HG03060 (cell line): ENCODE measurements around the gene TOP3B.

Source experiments
- ATAC-seq: cut with Tn5 transposase; IDR thresholded peaks from one replicate; pipeline ENCODE4 v1.9.1; 2021; ENCODE audit warnings: low read depth, moderate number of reproducible peaks; ENCODE audit not compliant: unreplicated experiment

The TOP3B gene, protein sequence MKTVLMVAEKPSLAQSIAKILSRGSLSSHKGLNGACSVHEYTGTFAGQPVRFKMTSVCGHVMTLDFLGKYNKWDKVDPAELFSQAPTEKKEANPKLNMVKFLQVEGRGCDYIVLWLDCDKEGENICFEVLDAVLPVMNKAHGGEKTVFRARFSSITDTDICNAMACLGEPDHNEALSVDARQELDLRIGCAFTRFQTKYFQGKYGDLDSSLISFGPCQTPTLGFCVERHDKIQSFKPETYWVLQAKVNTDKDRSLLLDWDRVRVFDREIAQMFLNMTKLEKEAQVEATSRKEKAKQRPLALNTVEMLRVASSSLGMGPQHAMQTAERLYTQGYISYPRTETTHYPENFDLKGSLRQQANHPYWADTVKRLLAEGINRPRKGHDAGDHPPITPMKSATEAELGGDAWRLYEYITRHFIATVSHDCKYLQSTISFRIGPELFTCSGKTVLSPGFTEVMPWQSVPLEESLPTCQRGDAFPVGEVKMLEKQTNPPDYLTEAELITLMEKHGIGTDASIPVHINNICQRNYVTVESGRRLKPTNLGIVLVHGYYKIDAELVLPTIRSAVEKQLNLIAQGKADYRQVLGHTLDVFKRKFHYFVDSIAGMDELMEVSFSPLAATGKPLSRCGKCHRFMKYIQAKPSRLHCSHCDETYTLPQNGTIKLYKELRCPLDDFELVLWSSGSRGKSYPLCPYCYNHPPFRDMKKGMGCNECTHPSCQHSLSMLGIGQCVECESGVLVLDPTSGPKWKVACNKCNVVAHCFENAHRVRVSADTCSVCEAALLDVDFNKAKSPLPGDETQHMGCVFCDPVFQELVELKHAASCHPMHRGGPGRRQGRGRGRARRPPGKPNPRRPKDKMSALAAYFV

GRCh38 chr22:21982338-21982965, at the start of gene TOP3B:
Gene TOP3B (minus strand): TSS chr22:21982787. CDS start chr22:21975709, 7,078 bp downstream.
- ATAC-seq, result peak; percentile 57

- peak; percentile 14 for ATAC-seq
Measured at GRCh38 chr22:22031183-22031945, 48.8 kb upstream of the TOP3B start.

- peak; percentile 35 for ATAC-seq
Measured at GRCh38 chr22:22030493-22031182, 48.1 kb upstream of the TOP3B start.

DNA sequence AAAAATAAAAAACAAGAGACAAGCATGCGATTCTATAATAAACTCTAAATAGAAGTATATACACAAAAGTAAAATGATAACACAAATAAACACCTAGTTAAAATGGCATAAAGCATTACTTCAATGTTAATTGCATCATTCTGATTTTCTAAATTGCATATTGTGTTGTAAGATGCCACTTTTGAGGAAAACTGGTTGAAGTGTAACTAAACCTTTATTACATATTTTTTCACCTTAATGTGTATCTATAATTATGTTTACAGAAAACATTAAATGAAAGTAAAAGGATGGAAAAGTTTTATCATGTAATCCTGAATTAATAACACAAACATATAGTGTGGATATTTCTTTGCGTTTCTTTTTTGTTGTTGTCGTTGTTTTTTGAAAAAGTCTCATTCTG, 45.4 kb upstream of the TOP3B start:
- ATAC-seq, result no peak

- no peak for ATAC-seq
Measured at GRCh38 chr22:22026157-22026831, 43.7 kb upstream of the TOP3B start.

- no peak for ATAC-seq
Measured at GRCh38 chr22:22025320-22026156, 43.0 kb upstream of the TOP3B start.

- no peak for ATAC-seq
Measured at GRCh38 chr22:22024440-22024839, 41.9 kb upstream of the TOP3B start.

DNA sequence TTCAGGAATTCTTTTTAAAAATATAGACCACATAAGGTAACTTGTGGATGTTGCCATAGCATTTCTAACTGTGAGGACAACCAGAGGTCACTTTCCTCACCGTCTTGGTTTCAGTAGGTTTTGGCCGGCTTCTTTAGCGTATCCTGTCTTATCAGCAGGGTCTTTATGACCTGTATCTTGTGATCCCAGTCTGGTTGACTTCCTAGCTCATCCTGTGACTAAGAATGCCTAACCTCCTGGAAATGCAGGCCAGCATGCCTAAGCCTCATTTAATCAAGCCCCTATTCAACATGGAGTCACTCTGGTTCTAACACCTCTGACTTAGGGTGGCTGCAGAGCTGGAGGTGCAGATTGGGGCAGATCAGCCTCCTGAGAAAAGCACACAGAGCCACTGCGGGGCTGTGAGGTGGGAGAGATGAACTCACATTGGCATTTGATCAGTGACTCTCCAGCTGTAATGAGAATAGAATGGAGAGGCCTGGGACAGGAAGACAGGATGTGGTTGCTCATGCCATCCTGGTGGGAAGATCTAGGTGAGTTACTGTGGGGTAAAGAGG, 41.1 kb upstream of the TOP3B start:
- no peak for ATAC-seq

- no peak for ATAC-seq
Measured at GRCh38 chr22:22022947-22023534, 40.5 kb upstream of the TOP3B start.

DNA sequence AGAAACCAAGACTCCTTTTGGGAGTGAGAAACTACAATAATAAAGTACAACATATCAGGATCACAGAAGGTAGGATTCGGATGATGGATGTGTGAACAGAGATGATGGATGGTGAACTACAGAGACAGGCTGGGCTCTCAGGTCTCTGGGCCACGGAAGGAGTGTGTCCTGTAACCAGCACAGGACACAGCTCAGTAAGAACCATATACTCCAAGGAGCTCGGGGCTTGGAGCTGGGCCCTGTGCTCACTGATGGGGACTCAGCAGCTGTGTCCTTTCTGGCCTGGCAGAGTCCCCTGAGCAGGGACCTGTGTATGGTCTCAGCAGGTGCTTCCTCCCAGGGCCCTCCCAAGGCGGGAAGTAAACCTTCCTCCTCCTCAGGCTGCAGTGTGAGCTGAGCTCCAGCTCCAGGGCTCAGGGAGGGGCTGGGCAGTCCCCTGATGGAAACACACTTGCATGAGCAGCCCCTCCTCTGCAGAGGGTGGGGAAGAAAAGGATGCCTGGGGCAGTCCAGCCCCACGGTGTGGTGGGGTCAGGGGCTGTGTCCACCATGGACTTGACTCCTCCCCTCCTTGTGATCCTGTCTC, 39.8 kb upstream of the TOP3B start:
- ATAC-seq, result no peak

DNA sequence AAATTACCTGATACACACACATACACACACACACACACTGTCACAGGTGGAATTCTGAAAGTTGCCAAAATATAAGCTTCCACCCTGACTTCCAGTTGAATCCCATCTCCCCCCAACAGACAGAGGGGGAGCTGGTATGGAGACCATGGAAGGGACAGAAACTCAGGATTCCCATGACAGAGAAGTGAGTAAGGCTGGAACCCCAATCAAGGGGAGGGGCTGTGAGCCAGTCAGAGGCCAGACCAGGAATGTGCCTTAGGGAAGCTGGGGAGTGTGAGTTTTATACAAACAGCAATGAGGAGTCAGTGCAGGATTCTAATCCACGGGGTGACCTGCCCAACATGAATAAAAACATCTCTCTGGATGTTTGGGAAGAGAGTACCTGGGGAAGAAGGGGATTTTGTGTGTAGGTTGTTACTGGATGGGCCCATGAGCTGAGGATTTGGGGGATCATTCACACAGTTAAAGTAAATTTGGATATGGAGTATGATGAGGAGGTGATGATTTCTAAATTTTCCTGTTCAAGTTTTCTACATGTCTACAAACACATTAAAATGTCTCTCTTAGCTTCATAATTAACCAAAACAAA, 38.7 kb upstream of the TOP3B start:
- no peak for ATAC-seq

- ATAC-seq, result no peak
Measured at GRCh38 chr22:22020425-22020852, 37.9 kb upstream of the TOP3B start.

- no peak for ATAC-seq
Measured at GRCh38 chr22:22019659-22020424, 37.3 kb upstream of the TOP3B start.

- no peak for ATAC-seq
Measured at GRCh38 chr22:22018825-22019658, 36.5 kb upstream of the TOP3B start.

- ATAC-seq, result no peak
Measured at GRCh38 chr22:22015631-22016030, 33.0 kb upstream of the TOP3B start.
